ENCODE results near the gene EFCAB14. TPM values are rescaled to one million over a fixed set of nuclear protein-coding genes. Genes with fewer than 3 reads are reported as not detected.

The EFCAB14 gene
- total and polyA plus RNA-seq, 2 experiments from 2014 or later, result 33.6 to 33.9 TPM

GRCh38 chr1:46691997-46692790 is 26.7 kb downstream of the EFCAB14 start:
- Histone ChIP-seq H3K27me3 (no peaks in the 10 kb centered on the region), H3K36me3 (peaks cover 58% of the 10 kb centered on the region), H3K4me1 (ENCODE audit: low read depth) (peaks cover 12% of the 10 kb centered on the region), H3K4me3 (no peak overlapping the region), H3K9me3 (ENCODE audit: low read depth) (no peaks in the 10 kb centered on the region), H3K27ac (peak overlapping the region; percentile 53)
- peak; percentile 34 for TF ChIP-seq CTCF (IDR thresholded peaks at IDR 0.05; ENCODE audit: low read depth, low read length)
- peak in 1 of 2 donors; percentile 48 for DNase-seq (ENCODE audit: low read depth in 1 of 2, low spot score in 1 of 2)

GRCh38 chr1:46690931-46691421 is 27.9 kb downstream of the EFCAB14 start:
- no peak for TF ChIP-seq CTCF (IDR thresholded peaks at IDR 0.05; ENCODE audit: low read depth, low read length)
- no peak for DNase-seq (ENCODE audit: low read depth in 1 of 2, low spot score in 1 of 2)

GRCh38 chr1:46689897-46690296 is 29.0 kb downstream of the EFCAB14 start:
- Histone ChIP-seq H3K27me3 (no peaks in the 10 kb centered on the region), H3K4me3 (no peak overlapping the region), H3K27ac (no peak overlapping the region), H3K4me1 (ENCODE audit: low read depth) (peaks cover 12% of the 10 kb centered on the region), H3K9me3 (ENCODE audit: low read depth) (no peaks in the 10 kb centered on the region), H3K36me3 (peaks cover 62% of the 10 kb centered on the region)
- no peak for TF ChIP-seq CTCF (IDR thresholded peaks at IDR 0.05; ENCODE audit: low read depth, low read length)
- DNase-seq (ENCODE audit: low read depth in 1 of 2, low spot score in 1 of 2), result no peak

More at GRCh38 chr1:46690931-46691421, 27.9 kb downstream of the EFCAB14 start:
- no peak overlapping the region for H3K27ac ChIP-seq
- peaks cover 12% of the 10 kb centered on the region for H3K4me1 ChIP-seq (ENCODE audit: low read depth)
- H3K36me3 ChIP-seq, result peaks cover 60% of the 10 kb centered on the region
- no peaks in the 10 kb centered on the region for H3K27me3 ChIP-seq
- H3K9me3 ChIP-seq (ENCODE audit: low read depth), result no peaks in the 10 kb centered on the region
- H3K4me3 ChIP-seq, result no peak overlapping the region

GRCh38 chr1:46689356-46689755 is 29.6 kb downstream of the EFCAB14 start:
- no peak for DNase-seq (ENCODE audit: low read depth in 1 of 2, low spot score in 1 of 2)
- Histone ChIP-seq H3K9me3 (ENCODE audit: low read depth) (no peaks in the 10 kb centered on the region), H3K4me1 (ENCODE audit: low read depth) (peaks cover 12% of the 10 kb centered on the region), H3K27me3 (no peaks in the 10 kb centered on the region), H3K4me3 (no peak overlapping the region), H3K27ac (no peak overlapping the region), H3K36me3 (peaks cover 67% of the 10 kb centered on the region)
- TF ChIP-seq CTCF (IDR thresholded peaks at IDR 0.05; ENCODE audit: low read depth, low read length), result no peak

GRCh38 chr1:46687921-46688509 is 30.9 kb downstream of the EFCAB14 start:
- Histone ChIP-seq H3K36me3 (peaks cover 81% of the 10 kb centered on the region), H3K4me3 (no peak overlapping the region), H3K27ac (no peak overlapping the region), H3K9me3 (ENCODE audit: low read depth) (no peaks in the 10 kb centered on the region), H3K4me1 (ENCODE audit: low read depth) (peaks cover 6% of the 10 kb centered on the region), H3K27me3 (no peaks in the 10 kb centered on the region)
- DNase-seq (ENCODE audit: low read depth in 1 of 2, low spot score in 1 of 2), result no peak
- no peak for TF ChIP-seq CTCF (IDR thresholded peaks at IDR 0.05; ENCODE audit: low read depth, low read length)
